CD4-positive, CD25-positive, alpha-beta regulatory T cell (primary cell): ENCODE results near the gene TOM1L2. TPM values are rescaled to one million over a fixed set of nuclear protein-coding genes. Genes with fewer than 3 reads are reported as not detected.

Experiments
- ATAC-seq, 2 donors: fragments of 150-1000 bp; cut with Tn5 transposase; one replicate each; pipeline ENCODE4 v1.10.0; 2021; ENCODE audit warnings: low read depth in 2 of 2, moderate number of reproducible peaks in 2 of 2, moderate library complexity in 1 of 2
- DNase-seq, 3 donors: peaks; one replicate each; pipeline versions ENCODE4 v3.0.0 to v3.0.0-alpha.2; 2012 to 2022; ENCODE audit warnings: mixed read lengths in 1 of 3
- H3K27ac ChIP-seq: one replicate; pipeline ENCODE4 v1.7.0; 2013; ENCODE audit warnings: mild to moderate bottlenecking, low read length; ENCODE audit not compliant: insufficient read depth, poor library complexity, severe bottlenecking
- H3K27me3 ChIP-seq: one replicate; pipeline ENCODE4 v1.7.0; 2013; ENCODE audit warnings: low read length; ENCODE audit not compliant: control insufficient read depth, insufficient read depth
- H3K36me3 ChIP-seq: one replicate; pipeline ENCODE4 v1.7.0; 2013; ENCODE audit warnings: mild to moderate bottlenecking, low read length, moderate library complexity; ENCODE audit not compliant: control insufficient read depth, insufficient read depth
- H3K4me1 ChIP-seq: 2 replicates; pipeline ENCODE4 v1.7.0; 2013; ENCODE audit warnings: mild to moderate bottlenecking, low read length; ENCODE audit not compliant: insufficient read depth, control insufficient read depth, poor library complexity, severe bottlenecking
- H3K4me3 ChIP-seq: one replicate; pipeline ENCODE4 v1.7.0; 2013; ENCODE audit warnings: low read depth, mild to moderate bottlenecking, low read length, moderate library complexity
- H3K9me3 ChIP-seq, 2 experiments: 1 replicate in 1 of 2; 2 replicates in 1 of 2; pipeline ENCODE4 v1.7.0; 2013; ENCODE audit warnings: low read length in 2 of 2, mild to moderate bottlenecking in 1 of 2, moderate library complexity in 1 of 2; ENCODE audit not compliant: control insufficient read depth in 2 of 2
- H3K27ac Mint-ChIP-seq, 3 donors: one replicate each; pipeline ENCODE4 v1.8.0; 2020 to 2022; ENCODE audit warnings: mild to moderate bottlenecking in 3 of 3, mixed read lengths in 3 of 3, moderate library complexity in 2 of 3
- H3K27me3 Mint-ChIP-seq: one replicate; pipeline ENCODE4 v1.8.0; 2022; ENCODE audit warnings: mild to moderate bottlenecking, mixed read lengths
- H3K36me3 Mint-ChIP-seq: one replicate; pipeline ENCODE4 v1.8.0; 2020; ENCODE audit warnings: mixed read lengths
- H3K4me1 Mint-ChIP-seq, 4 donors: one replicate each; pipeline ENCODE4 v1.8.0; 2020 to 2022; ENCODE audit warnings: mixed read lengths in 4 of 4, mild to moderate bottlenecking in 1 of 4
- H3K4me3 Mint-ChIP-seq, 4 donors: one replicate each; pipeline ENCODE4 v1.8.0; 2020 to 2022; ENCODE audit warnings: mild to moderate bottlenecking in 4 of 4, mixed read lengths in 4 of 4, moderate library complexity in 3 of 4
- H3K9me3 Mint-ChIP-seq, 7 donors: one replicate each; pipeline ENCODE4 v1.8.0; 2020 to 2022; ENCODE audit warnings: mixed read lengths in 7 of 7, mild to moderate bottlenecking in 3 of 7, moderate library complexity in 2 of 7
- polyA plus RNA-seq, 4 donors: library from polyadenylated mRNA; unstranded; fragments of 300-500 nt; fragmentation: Illumina TruSeq; gene quantifications; one replicate each; pipeline ENCODE4 v1.2.3, GENCODE V29; 2021
- total RNA-seq: library from RNA; stranded (reverse); gene quantifications from one replicate; pipeline ENCODE4 v1.2.3, GENCODE V29; 2022

Gene TOM1L2
- total and polyA plus RNA-seq, 5 donors from 2014 or later = 4.0 to 50.8 (median 6.7) TPM

GRCh38 chr17:17816240-17816814, 155.9 kb downstream of the TOM1L2 start:
- Mint-ChIP-seq H3K4me1 (peaks cover 0 to 39% (median 19%) of the 10 kb centered on the region in 4 donors), H3K4me3 (no peak overlapping the region), H3K9me3 (no peaks in the 10 kb centered on the region), H3K27ac (no peak overlapping the region), H3K27me3 (no peaks in the 10 kb centered on the region), H3K36me3 (peaks cover 5% of the 10 kb centered on the region)
- Histone ChIP-seq H3K4me1 (peaks cover 25% of the 10 kb centered on the region), H3K36me3 (no peaks in the 10 kb centered on the region), H3K27ac (no peak overlapping the region), H3K4me3 (no peak overlapping the region), H3K27me3 (no peaks in the 10 kb centered on the region), H3K9me3 (no peaks in the 10 kb centered on the region)
- ATAC-seq (no peak), DNase-seq (no peak)

GRCh38 chr17:17815436-17816200, 156.6 kb downstream of the TOM1L2 start:
- no peak overlapping the region for H3K27ac ChIP-seq
- peaks cover 24% of the 10 kb centered on the region for H3K4me1 ChIP-seq
- Mint-ChIP-seq H3K27me3 (no peaks in the 10 kb centered on the region), H3K9me3 (no peaks in the 10 kb centered on the region), H3K36me3 (peaks cover 5% of the 10 kb centered on the region), H3K4me1 (peaks cover 0 to 32% (median 14%) of the 10 kb centered on the region in 4 donors), H3K4me3 (no peak overlapping the region), H3K27ac (no peak overlapping the region)
- H3K36me3 ChIP-seq = no peaks in the 10 kb centered on the region
- ATAC-seq (no peak), DNase-seq (no peak)
- no peaks in the 10 kb centered on the region for H3K27me3 ChIP-seq
- no peaks in the 10 kb centered on the region for H3K9me3 ChIP-seq
- H3K4me3 ChIP-seq = no peak overlapping the region

GRCh38 chr17:17815062-17815406, 157.2 kb downstream of the TOM1L2 start:
- ATAC-seq (no peak), DNase-seq (no peak)
- H3K36me3 ChIP-seq = no peaks in the 10 kb centered on the region
- Mint-ChIP-seq H3K36me3 (peaks cover 5% of the 10 kb centered on the region), H3K9me3 (no peaks in the 10 kb centered on the region), H3K4me3 (no peak overlapping the region), H3K4me1 (peaks cover 0 to 26% (median 10%) of the 10 kb centered on the region in 4 donors), H3K27ac (peak overlapping the region in 1 of 3 donors; percentile 84), H3K27me3 (no peaks in the 10 kb centered on the region)
- H3K4me1 ChIP-seq = peaks cover 18% of the 10 kb centered on the region
- no peak overlapping the region for H3K27ac ChIP-seq
- H3K27me3 ChIP-seq = no peaks in the 10 kb centered on the region
- H3K9me3 ChIP-seq = no peaks in the 10 kb centered on the region
- no peak overlapping the region for H3K4me3 ChIP-seq

- peaks cover 0 to 20% (median 5%) of the 10 kb centered on the region in 4 donors for H3K4me1 Mint-ChIP-seq
- no peak for ATAC-seq
- Histone ChIP-seq H3K4me3 (no peak overlapping the region), H3K4me1 (peaks cover 12% of the 10 kb centered on the region), H3K27me3 (no peaks in the 10 kb centered on the region), H3K36me3 (no peaks in the 10 kb centered on the region), H3K9me3 (no peaks in the 10 kb centered on the region), H3K27ac (no peak overlapping the region)
- H3K27me3 Mint-ChIP-seq = no peaks in the 10 kb centered on the region
- peak overlapping the region in 1 of 3 donors; percentile 84 for H3K27ac Mint-ChIP-seq
- no peaks in the 10 kb centered on the region for H3K9me3 Mint-ChIP-seq
- H3K36me3 Mint-ChIP-seq = peaks cover 5% of the 10 kb centered on the region
- no peak for DNase-seq
- no peak overlapping the region for H3K4me3 Mint-ChIP-seq
Measured at GRCh38 chr17:17814162-17815061, 157.8 kb downstream of the TOM1L2 start.

GRCh38 chr17:17813725-17814095, 158.5 kb downstream of the TOM1L2 start:
- Mint-ChIP-seq H3K4me3 (no peak overlapping the region), H3K27me3 (no peaks in the 10 kb centered on the region), H3K4me1 (peaks cover 0 to 15% (median 3%) of the 10 kb centered on the region in 4 donors), H3K9me3 (peaks cover 0 to 1% (median 0%) of the 10 kb centered on the region in 7 donors), H3K27ac (no peak overlapping the region), H3K36me3 (peaks cover 3% of the 10 kb centered on the region)
- ATAC-seq = no peak
- Histone ChIP-seq H3K9me3 (no peaks in the 10 kb centered on the region), H3K4me3 (no peak overlapping the region), H3K27ac (no peak overlapping the region), H3K27me3 (no peaks in the 10 kb centered on the region), H3K36me3 (no peaks in the 10 kb centered on the region), H3K4me1 (peaks cover 6% of the 10 kb centered on the region)
- no peak for DNase-seq

- Histone ChIP-seq H3K4me1 (peaks cover 6% of the 10 kb centered on the region), H3K4me3 (no peak overlapping the region), H3K9me3 (no peaks in the 10 kb centered on the region), H3K36me3 (no peaks in the 10 kb centered on the region), H3K27me3 (no peaks in the 10 kb centered on the region), H3K27ac (no peak overlapping the region)
- ATAC-seq (no peak), DNase-seq (no peak)
- peaks cover 0 to 1% (median 0%) of the 10 kb centered on the region in 7 donors for H3K9me3 Mint-ChIP-seq
- H3K36me3 Mint-ChIP-seq = peaks cover 3% of the 10 kb centered on the region
- H3K27me3 Mint-ChIP-seq = no peaks in the 10 kb centered on the region
- no peak overlapping the region for H3K27ac Mint-ChIP-seq
- no peak overlapping the region for H3K4me3 Mint-ChIP-seq
- peaks cover 0 to 13% (median 2%) of the 10 kb centered on the region in 4 donors for H3K4me1 Mint-ChIP-seq
Measured at GRCh38 chr17:17813055-17813724, 159.0 kb downstream of the TOM1L2 start.
